Liver (tissue), 3 donors: Measurements from ENCODE around the gene UBXN6.

Experiments
- EGR1 ChIP-seq, 2 donors: IDR thresholded peaks; 2 replicates each; pipeline ENCODE4 v1.6.1; 2016 to 2018; ENCODE audit warnings: antibody characterized with exemption in 2 of 2, low read depth in 2 of 2
- FOXA1 ChIP-seq: IDR thresholded peaks from 2 replicates; pipeline ENCODE4 v1.6.1; 2016; ENCODE audit warnings: antibody characterized with exemption
- HNF4G ChIP-seq: IDR thresholded peaks from 2 replicates; pipeline ENCODE4 v1.6.1; 2016; ENCODE audit warnings: antibody characterized with exemption
- JUND ChIP-seq, 2 donors: IDR thresholded peaks; 2 replicates each; pipeline ENCODE4 v1.6.1; 2016; ENCODE audit warnings: antibody characterized with exemption in 2 of 2
- RAD21 ChIP-seq, 2 donors: IDR thresholded peaks; 2 replicates each; pipeline ENCODE4 v1.6.1; 2016; ENCODE audit warnings: antibody characterized with exemption in 2 of 2, mild to moderate bottlenecking in 2 of 2
- RXRA ChIP-seq, 2 donors: IDR thresholded peaks; 2 replicates each; pipeline ENCODE4 v1.6.1; 2017 to 2018; ENCODE audit warnings: antibody characterized with exemption in 2 of 2, mild to moderate bottlenecking in 1 of 2
- TAF1 ChIP-seq: conservative IDR thresholded peaks from 2 replicates; pipeline ENCODE4 v1.6.1; 2016; ENCODE audit warnings: antibody characterized with exemption, mild to moderate bottlenecking
- YY1 ChIP-seq: IDR thresholded peaks from 2 replicates; pipeline ENCODE4 v1.6.1; 2016; ENCODE audit warnings: antibody characterized with exemption, mild to moderate bottlenecking
- TF ChIP-seq, protein P1 (sequence below): fragments of 150-350 bp; IDR thresholded peaks from 2 replicates; pipeline ENCODE4 v1.5.1; 2017; ENCODE audit warnings: improper control_type of control experiment, low read depth, low read length; ENCODE audit not compliant: missing input control
- TF ChIP-seq, protein P2 (sequence below): IDR thresholded peaks from 2 replicates; pipeline ENCODE4 v1.6.1; 2016; ENCODE audit warnings: antibody characterized with exemption, mild to moderate bottlenecking
- TF ChIP-seq, protein P3 (sequence below): IDR thresholded peaks from 2 replicates; pipeline ENCODE4 v1.6.1; 2016; ENCODE audit warnings: antibody characterized with exemption
- TF ChIP-seq, protein P4 (sequence below): IDR thresholded peaks from 2 replicates; pipeline ENCODE4 v1.6.1; 2016; ENCODE audit warnings: antibody characterized with exemption
- TF ChIP-seq, protein P5 (sequence below): IDR thresholded peaks from 2 replicates; pipeline ENCODE4 v1.6.1; 2016; ENCODE audit warnings: antibody characterized with exemption
- donor health status: healthy.
- donor health status: healthy.

DNA sequence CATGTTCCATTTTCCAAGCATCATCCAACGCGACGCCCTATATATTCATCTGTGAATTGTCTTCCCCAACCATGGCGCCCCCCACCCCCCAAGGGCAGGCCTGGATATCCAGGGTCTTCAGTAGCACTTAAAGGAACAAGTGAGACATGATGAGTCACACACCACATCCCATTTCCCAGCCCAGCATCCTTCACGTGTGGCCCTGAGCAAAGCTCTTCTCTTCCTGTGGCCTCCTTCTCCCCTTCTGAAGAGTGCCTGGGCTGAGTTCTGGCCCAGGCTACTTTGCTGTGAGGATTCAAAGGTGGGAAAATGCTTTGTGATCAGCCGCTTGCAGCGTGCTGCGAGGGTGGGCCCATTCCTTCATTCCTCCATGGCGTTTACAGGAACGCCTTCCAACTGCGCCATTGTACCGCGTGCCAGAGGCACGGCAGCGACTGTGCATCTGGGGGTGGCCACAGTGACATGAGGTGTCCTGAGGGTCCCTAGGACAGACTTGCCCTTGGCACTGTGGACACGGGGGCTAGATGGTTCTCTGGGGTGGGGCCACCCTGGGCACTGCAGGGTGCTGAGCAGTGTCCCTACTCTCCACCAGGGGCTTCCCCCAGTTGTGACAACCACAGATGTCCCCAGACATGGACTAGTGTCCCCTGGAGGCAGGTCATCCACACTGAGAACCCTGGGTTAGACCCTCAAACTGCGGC lies 49.0 kb upstream of the UBXN6 start:
- TF ChIP-seq RXRA (IDR thresholded peaks at IDR 0.05) (no peak), HNF4G (no peak), TAF1 (no peak), FOXA1 (no peak), YY1 (no peak), RAD21 (IDR thresholded peaks at IDR 0.05) (no peak), JUND (IDR thresholded peaks at IDR 0.05) (no peak), EGR1 (IDR thresholded peaks at IDR 0.05; ENCODE audit: low read depth in 2 of 2) (no peak)
- TF ChIP-seq, protein P1, sequence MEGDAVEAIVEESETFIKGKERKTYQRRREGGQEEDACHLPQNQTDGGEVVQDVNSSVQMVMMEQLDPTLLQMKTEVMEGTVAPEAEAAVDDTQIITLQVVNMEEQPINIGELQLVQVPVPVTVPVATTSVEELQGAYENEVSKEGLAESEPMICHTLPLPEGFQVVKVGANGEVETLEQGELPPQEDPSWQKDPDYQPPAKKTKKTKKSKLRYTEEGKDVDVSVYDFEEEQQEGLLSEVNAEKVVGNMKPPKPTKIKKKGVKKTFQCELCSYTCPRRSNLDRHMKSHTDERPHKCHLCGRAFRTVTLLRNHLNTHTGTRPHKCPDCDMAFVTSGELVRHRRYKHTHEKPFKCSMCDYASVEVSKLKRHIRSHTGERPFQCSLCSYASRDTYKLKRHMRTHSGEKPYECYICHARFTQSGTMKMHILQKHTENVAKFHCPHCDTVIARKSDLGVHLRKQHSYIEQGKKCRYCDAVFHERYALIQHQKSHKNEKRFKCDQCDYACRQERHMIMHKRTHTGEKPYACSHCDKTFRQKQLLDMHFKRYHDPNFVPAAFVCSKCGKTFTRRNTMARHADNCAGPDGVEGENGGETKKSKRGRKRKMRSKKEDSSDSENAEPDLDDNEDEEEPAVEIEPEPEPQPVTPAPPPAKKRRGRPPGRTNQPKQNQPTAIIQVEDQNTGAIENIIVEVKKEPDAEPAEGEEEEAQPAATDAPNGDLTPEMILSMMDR: no peak
- TF ChIP-seq, protein P2, sequence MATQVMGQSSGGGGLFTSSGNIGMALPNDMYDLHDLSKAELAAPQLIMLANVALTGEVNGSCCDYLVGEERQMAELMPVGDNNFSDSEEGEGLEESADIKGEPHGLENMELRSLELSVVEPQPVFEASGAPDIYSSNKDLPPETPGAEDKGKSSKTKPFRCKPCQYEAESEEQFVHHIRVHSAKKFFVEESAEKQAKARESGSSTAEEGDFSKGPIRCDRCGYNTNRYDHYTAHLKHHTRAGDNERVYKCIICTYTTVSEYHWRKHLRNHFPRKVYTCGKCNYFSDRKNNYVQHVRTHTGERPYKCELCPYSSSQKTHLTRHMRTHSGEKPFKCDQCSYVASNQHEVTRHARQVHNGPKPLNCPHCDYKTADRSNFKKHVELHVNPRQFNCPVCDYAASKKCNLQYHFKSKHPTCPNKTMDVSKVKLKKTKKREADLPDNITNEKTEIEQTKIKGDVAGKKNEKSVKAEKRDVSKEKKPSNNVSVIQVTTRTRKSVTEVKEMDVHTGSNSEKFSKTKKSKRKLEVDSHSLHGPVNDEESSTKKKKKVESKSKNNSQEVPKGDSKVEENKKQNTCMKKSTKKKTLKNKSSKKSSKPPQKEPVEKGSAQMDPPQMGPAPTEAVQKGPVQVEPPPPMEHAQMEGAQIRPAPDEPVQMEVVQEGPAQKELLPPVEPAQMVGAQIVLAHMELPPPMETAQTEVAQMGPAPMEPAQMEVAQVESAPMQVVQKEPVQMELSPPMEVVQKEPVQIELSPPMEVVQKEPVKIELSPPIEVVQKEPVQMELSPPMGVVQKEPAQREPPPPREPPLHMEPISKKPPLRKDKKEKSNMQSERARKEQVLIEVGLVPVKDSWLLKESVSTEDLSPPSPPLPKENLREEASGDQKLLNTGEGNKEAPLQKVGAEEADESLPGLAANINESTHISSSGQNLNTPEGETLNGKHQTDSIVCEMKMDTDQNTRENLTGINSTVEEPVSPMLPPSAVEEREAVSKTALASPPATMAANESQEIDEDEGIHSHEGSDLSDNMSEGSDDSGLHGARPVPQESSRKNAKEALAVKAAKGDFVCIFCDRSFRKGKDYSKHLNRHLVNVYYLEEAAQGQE: no peak
- TF ChIP-seq, protein P3, sequence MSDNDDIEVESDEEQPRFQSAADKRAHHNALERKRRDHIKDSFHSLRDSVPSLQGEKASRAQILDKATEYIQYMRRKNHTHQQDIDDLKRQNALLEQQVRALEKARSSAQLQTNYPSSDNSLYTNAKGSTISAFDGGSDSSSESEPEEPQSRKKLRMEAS: no peak
- TF ChIP-seq, protein P4, sequence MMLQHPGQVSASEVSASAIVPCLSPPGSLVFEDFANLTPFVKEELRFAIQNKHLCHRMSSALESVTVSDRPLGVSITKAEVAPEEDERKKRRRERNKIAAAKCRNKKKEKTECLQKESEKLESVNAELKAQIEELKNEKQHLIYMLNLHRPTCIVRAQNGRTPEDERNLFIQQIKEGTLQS: no peak
- TF ChIP-seq, protein P5, sequence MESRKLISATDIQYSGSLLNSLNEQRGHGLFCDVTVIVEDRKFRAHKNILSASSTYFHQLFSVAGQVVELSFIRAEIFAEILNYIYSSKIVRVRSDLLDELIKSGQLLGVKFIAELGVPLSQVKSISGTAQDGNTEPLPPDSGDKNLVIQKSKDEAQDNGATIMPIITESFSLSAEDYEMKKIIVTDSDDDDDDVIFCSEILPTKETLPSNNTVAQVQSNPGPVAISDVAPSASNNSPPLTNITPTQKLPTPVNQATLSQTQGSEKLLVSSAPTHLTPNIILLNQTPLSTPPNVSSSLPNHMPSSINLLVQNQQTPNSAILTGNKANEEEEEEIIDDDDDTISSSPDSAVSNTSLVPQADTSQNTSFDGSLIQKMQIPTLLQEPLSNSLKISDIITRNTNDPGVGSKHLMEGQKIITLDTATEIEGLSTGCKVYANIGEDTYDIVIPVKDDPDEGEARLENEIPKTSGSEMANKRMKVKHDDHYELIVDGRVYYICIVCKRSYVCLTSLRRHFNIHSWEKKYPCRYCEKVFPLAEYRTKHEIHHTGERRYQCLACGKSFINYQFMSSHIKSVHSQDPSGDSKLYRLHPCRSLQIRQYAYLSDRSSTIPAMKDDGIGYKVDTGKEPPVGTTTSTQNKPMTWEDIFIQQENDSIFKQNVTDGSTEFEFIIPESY: no peak
